H1 (cell line): ENCODE results near the gene PXT1. TPM values are rescaled to one million over a fixed set of nuclear protein-coding genes. Genes with fewer than 3 reads are reported as not detected.

Experiments used
- CTCF ChIA-PET: fragments of 300-600 bp; sonication (Branson Sonifier 250); formaldehyde crosslinking; loops from one replicate; lab custom pipeline; 2021; ENCODE audit not compliant: partially characterized antibody; lab: Charles Lee
- POLR2A ChIA-PET: fragments of 300-600 bp; sonication (Branson Sonifier 250); formaldehyde crosslinking; loops from one replicate; lab custom pipeline; 2021; ENCODE audit warnings: inconsistent platforms; ENCODE audit not compliant: partially characterized antibody; lab: Charles Lee
- DNase-seq, 2 experiments: peaks; one replicate each; pipeline versions ENCODE4 v3.0.0 to v3.0.0-alpha.2; 2010 to 2022; ENCODE audit warnings: low spot score in 2 of 2, low read depth in 1 of 2, mixed read lengths in 1 of 2
- FAIRE-seq: peaks from 2 replicates; lab custom pipeline; 2011; peaks lifted over from hg19 to GRCh38; lab: Jason Lieb, UNC
- H2AFZ ChIP-seq: 2 replicates; pipeline ENCODE4 v1.8.1; 2012; ENCODE audit warnings: low read length, inconsistent platforms
- H2AK5ac ChIP-seq: 2 replicates; pipeline ENCODE4 v1.6.1; 2013; ENCODE audit warnings: low read depth, low read length
- H2BK120ac ChIP-seq: replicated peaks from 2 replicates; pipeline ENCODE3; 2013; ENCODE audit warnings: low read depth, low read length, inconsistent platforms
- H2BK12ac ChIP-seq: 2 replicates; pipeline ENCODE4 v1.6.1; 2013; ENCODE audit warnings: low read depth, low read length
- H2BK15ac ChIP-seq: 2 replicates; pipeline ENCODE4 v1.6.1; 2013; ENCODE audit warnings: low read length
- H2BK20ac ChIP-seq: 2 replicates; pipeline ENCODE4 v1.6.1; 2013; ENCODE audit warnings: low read length
- H2BK5ac ChIP-seq: 2 replicates; pipeline ENCODE4 v1.6.1; 2013; ENCODE audit warnings: low read depth, low read length
- H3K14ac ChIP-seq: 2 replicates; pipeline ENCODE4 v1.6.1; 2013; ENCODE audit warnings: inconsistent platforms; ENCODE audit not compliant: insufficient read length
- H3K18ac ChIP-seq: 2 replicates; pipeline ENCODE4 v1.6.1; 2013; ENCODE audit warnings: low read length; ENCODE audit errors: extremely low read depth
- H3K23ac ChIP-seq: 2 replicates; pipeline ENCODE4 v1.6.1; 2013; ENCODE audit warnings: inconsistent platforms; ENCODE audit not compliant: insufficient read length
- H3K23me2 ChIP-seq: 2 replicates; pipeline ENCODE4 v1.6.1; 2013; ENCODE audit warnings: low read depth, low read length
- H3K27ac ChIP-seq: 2 replicates; pipeline ENCODE4 v1.6.1; 2011; ENCODE audit warnings: low read depth, low read length, inconsistent platforms
- H3K27me3 ChIP-seq, 4 experiments: replicated peaks in 1 of 4; 1 replicate in 1 of 4; 2 replicates in 3 of 4; pipeline versions ENCODE4 v1.6.1 to v1.8.1; 2011 to 2013; ENCODE audit warnings: low read length in 3 of 4, mild to moderate bottlenecking in 3 of 4, inconsistent platforms in 2 of 4, mixed read lengths in 2 of 4, moderate library complexity in 1 of 4; ENCODE audit not compliant: control insufficient read depth in 3 of 4, insufficient read depth in 3 of 4; ENCODE audit errors: extremely low read depth in 1 of 4
- H3K36me3 ChIP-seq, 4 experiments: 2 replicates each; pipeline versions ENCODE4 v1.6.1 to v1.8.1; 2011 to 2013; ENCODE audit warnings: mild to moderate bottlenecking in 4 of 4, low read length in 3 of 4, moderate library complexity in 2 of 4, control low read depth in 1 of 4, inconsistent platforms in 1 of 4; ENCODE audit not compliant: insufficient read depth in 4 of 4, control insufficient read depth in 2 of 4
- H3K4ac ChIP-seq: replicated peaks from 2 replicates; pipeline ENCODE3; 2013; ENCODE audit warnings: low read length, low read depth, mixed read lengths, inconsistent platforms; ENCODE audit not compliant: insufficient read length
- H3K4me1 ChIP-seq, 4 experiments: replicated peaks in 1 of 4; 1 replicate in 1 of 4; 2 replicates in 3 of 4; pipeline versions ENCODE4 v1.6.1 to v1.8.1; 2011 to 2013; ENCODE audit warnings: low read length in 3 of 4, inconsistent platforms in 2 of 4, mixed read lengths in 1 of 4; ENCODE audit not compliant: insufficient read depth in 4 of 4, control insufficient read depth in 3 of 4
- H3K4me2 ChIP-seq, 2 experiments: 2 replicates each; pipeline versions ENCODE4 v1.6.1 to v1.8.1; 2011 to 2013; ENCODE audit warnings: low read depth in 2 of 2, low read length in 2 of 2, control low read depth in 1 of 2, inconsistent platforms in 1 of 2, mild to moderate bottlenecking in 1 of 2; ENCODE audit not compliant: insufficient read depth in 1 of 2
- H3K4me3 ChIP-seq, 4 experiments: fragments of 200-600, 300-600 bp in 1 of 4; sonication (generic), shearing (Covaris generic), sonication (Bioruptor Twin) in 1 of 4; 2 replicates each; pipeline versions ENCODE4 v1.5.1 to v1.8.1; 2011 to 2016; ENCODE audit warnings: low read length in 4 of 4, low read depth in 3 of 4, control low read depth in 2 of 4, inconsistent platforms in 2 of 4, mild to moderate bottlenecking in 2 of 4, mixed read lengths in 1 of 4, moderate library complexity in 1 of 4; ENCODE audit not compliant: insufficient read depth in 2 of 4; ENCODE audit errors: extremely low read depth in 1 of 4
- H3K56ac ChIP-seq: replicated peaks from 2 replicates; pipeline ENCODE3; 2013; ENCODE audit warnings: low read depth, mild to moderate bottlenecking, mixed read lengths, low read length, inconsistent platforms; ENCODE audit not compliant: insufficient read length
- H3K79me1 ChIP-seq: 2 replicates; pipeline ENCODE4 v1.6.1; 2013; ENCODE audit warnings: low read depth, low read length, control low read depth
- H3K79me2 ChIP-seq, 2 experiments: 2 replicates each; pipeline versions ENCODE4 v1.6.1 to v1.8.1; 2012 to 2013; ENCODE audit warnings: low read length in 2 of 2, mild to moderate bottlenecking in 2 of 2, inconsistent platforms in 1 of 2; ENCODE audit not compliant: insufficient read depth in 2 of 2, control insufficient read depth in 1 of 2
- H3K9ac ChIP-seq, 4 experiments: replicated peaks in 1 of 4; 1 replicate in 1 of 4; 2 replicates in 3 of 4; pipeline versions ENCODE4 v1.6.1 to v1.8.1; 2011 to 2013; ENCODE audit warnings: low read depth in 3 of 4, low read length in 3 of 4, control low read depth in 2 of 4, mild to moderate bottlenecking in 2 of 4, moderate library complexity in 2 of 4, inconsistent platforms in 1 of 4; ENCODE audit errors: extremely low read depth in 1 of 4
- H3K9me3 ChIP-seq, 2 experiments: 2 replicates each; pipeline versions ENCODE4 v1.6.1 to v1.8.1; 2012 to 2013; ENCODE audit warnings: mild to moderate bottlenecking in 2 of 2, moderate library complexity in 2 of 2, control low read depth in 1 of 2, inconsistent platforms in 1 of 2, low read depth in 1 of 2, low read length in 1 of 2, mixed read lengths in 1 of 2; ENCODE audit not compliant: insufficient read depth in 2 of 2
- H4K20me1 ChIP-seq, 2 experiments: replicated peaks in 1 of 2; 2 replicates each; pipeline versions ENCODE3 to v1.8.1; 2011 to 2013; ENCODE audit warnings: inconsistent platforms in 2 of 2, low read length in 2 of 2, mild to moderate bottlenecking in 1 of 2; ENCODE audit not compliant: insufficient read depth in 2 of 2, control insufficient read depth in 1 of 2
- H4K5ac ChIP-seq: 2 replicates; pipeline ENCODE4 v1.6.1; 2013; ENCODE audit warnings: low read length, low read depth, mixed read lengths, inconsistent platforms; ENCODE audit not compliant: insufficient read length
- H4K8ac ChIP-seq: 2 replicates; pipeline ENCODE4 v1.8.0; 2013; ENCODE audit warnings: mild to moderate bottlenecking, moderate library complexity, low read length, inconsistent platforms; ENCODE audit not compliant: insufficient read depth; ENCODE audit errors: extremely low read depth
- H4K91ac ChIP-seq: replicated peaks from 2 replicates; pipeline ENCODE3; 2013; ENCODE audit warnings: low read length, mixed read lengths, inconsistent platforms; ENCODE audit not compliant: insufficient read length
- ASH2L ChIP-seq: fragments of 200-600, 300-600 bp; sonication (generic); IDR thresholded peaks from one replicate; pipeline ENCODE4 v1.7.1; 2017; ENCODE audit warnings: low read length
- E2F6 ChIP-seq: IDR thresholded peaks from 2 replicates; pipeline ENCODE4 v1.6.1; 2012; ENCODE audit warnings: inconsistent platforms
- EZH2 ChIP-seq: fragments of 200-600 bp; sonication (generic); IDR thresholded peaks from 2 replicates; pipeline ENCODE4 v1.7.1; 2012; ENCODE audit warnings: low read depth, mild to moderate bottlenecking, moderate library complexity, low read length, inconsistent platforms; ENCODE audit not compliant: severe bottlenecking
- JUN ChIP-seq: IDR thresholded peaks from 2 replicates; pipeline ENCODE4 v1.6.1; 2011; ENCODE audit warnings: low read depth, mild to moderate bottlenecking, improper control_type of control experiment, low read length
- KDM4A ChIP-seq: IDR thresholded peaks from one replicate; pipeline ENCODE4 v1.7.1; 2012; ENCODE audit warnings: low read depth, mild to moderate bottlenecking, moderate library complexity, low read length, inconsistent platforms; ENCODE audit not compliant: severe bottlenecking
- MAX ChIP-seq: IDR thresholded peaks from 2 replicates; pipeline ENCODE4 v1.6.1; 2012; ENCODE audit warnings: inconsistent platforms
- SIRT6 ChIP-seq: IDR thresholded peaks from one replicate; pipeline ENCODE4 v1.7.1; 2012; ENCODE audit warnings: low read length, inconsistent platforms
- SUZ12 ChIP-seq: fragments of 200-600 bp; sonication (generic); IDR thresholded peaks from 2 replicates; pipeline ENCODE4 v1.6.1; 2012; ENCODE audit warnings: mild to moderate bottlenecking, inconsistent platforms, low read length, moderate library complexity, mixed read lengths
- TEAD4 ChIP-seq: IDR thresholded peaks from 2 replicates; pipeline ENCODE4 v1.6.1; 2012; ENCODE audit warnings: low read depth, low read length, inconsistent platforms, mixed read lengths
- WGBS, 2 experiments: shearing (Covaris generic) in 1 of 2; methylation state at CpG; one replicate each; pipeline versions ENCODE4 v1.1.6 to v1.1.7; 2013 to 2015; ENCODE audit warnings: low lambda C conversion rate in 2 of 2, mixed read lengths in 2 of 2, inconsistent platforms in 1 of 2, low coverage in 1 of 2, missing lambda C conversion rate in 1 of 2; ENCODE audit not compliant: insufficient replicate concordance in 2 of 2, insufficient coverage in 1 of 2, insufficient read length in 1 of 2; ENCODE audit errors: extremely low coverage in 1 of 2, missing lambda C conversion rate in 1 of 2; 5-methylcytosine and 5-hydroxymethylcytosine counted together
- polyA plus RNA-seq, 7 experiments: library from polyadenylated mRNA; depleted of rRNA in 3 of 7; stranded (reverse) in 5 of 7; unstranded in 2 of 7; fragments of >200 nt in 5 of 7; fragments of 200-250 nt in 2 of 7; gene quantifications; 1 replicate in 5 of 7; 2 replicates in 1 of 7; 4 replicates in 1 of 7; pipeline versions ENCODE4 v1.2.1 to v1.2.3, GENCODE V29; 2011 to 2013; ENCODE audit warnings: missing spikeins in 2 of 7, mixed read lengths in 2 of 7
- total RNA-seq: library from RNA; stranded (reverse); fragmentation: NEBNext Ultra II Directional; extraction: Animal tissue kit (Norgen Biotek cat#: 25700); gene quantifications from 2 replicates; pipeline ENCODE4 v1.2.1, GENCODE V29; 2021

The PXT1 gene
- total and polyA plus RNA-seq, 2 of the 8 experiments (the other 6 are each of a cell fraction or from before 2014, with no cell fraction given), result 0.06 TPM; not detected in 1

GRCh38 chr6:36387440-36388303 is 55.0 kb downstream of the PXT1 start, which contains the start of gene ETV7:
Gene ETV7 (minus strand): TSS chr6:36387669. CDS start chr6:36387541, 128 bp downstream.
- Histone ChIP-seq H3K4me1 (peaks cover 0 to 9% (median under 1%) of the 10 kb centered on the region in 4 experiments; a peak in 4 of 7 replicates), H4K91ac (peak within 1 kb of the TSS; percentile 22), H3K9me3 (no peaks in the 10 kb centered on the region), H3K9ac (peak within 1 kb of the TSS in 3 of 4 experiments; percentile 26 to 44 (median 41); a peak in 5 of 7 replicates), H3K4me2 (peak within 1 kb of the TSS; percentile 94 to 99), H3K79me1 (no peaks in the 10 kb centered on the region), H3K36me3 (no peaks in the 10 kb centered on the region), H2AK5ac (no peak within 1 kb of the TSS), H3K23me2 (peaks cover 12% of the 10 kb centered on the region), H4K8ac (peak within 1 kb of the TSS; percentile 54), H3K4ac (peak within 1 kb of the TSS; percentile 60), H3K27me3 (peaks cover 11 to 40% (median 36%) of the 10 kb centered on the region in 4 experiments), H3K27ac (no peak within 1 kb of the TSS), H2BK20ac (peak within 1 kb of the TSS; percentile 86; the same call in 1 of the 2 replicates), H4K20me1 (no peaks in the 10 kb centered on the region), H3K14ac (no peak within 1 kb of the TSS), H4K5ac (no peak within 1 kb of the TSS), H3K56ac (no peak within 1 kb of the TSS), H2BK120ac (peak within 1 kb of the TSS; percentile 79), H2BK12ac (0 out of 2 replicates have a peak within 1 kb of the TSS, but pooled peaks have one; percentile 46), H2BK15ac (peak within 1 kb of the TSS; percentile 81; the same call in 1 of the 2 replicates), H3K18ac (peak within 1 kb of the TSS; percentile 89), H3K4me3 (peak within 1 kb of the TSS; percentile 43 to 68 (median 64)), H2AFZ (peak within 1 kb of the TSS; percentile 92), H2BK5ac (peak within 1 kb of the TSS; percentile 30; the same call in 1 of the 2 replicates), H3K23ac (no peak within 1 kb of the TSS), H3K79me2 (no peaks in the 10 kb centered on the region)
- 4% methylated on average over 56 of the region's 65 CpGs; no CpG with 5 or more reads in 1 of the 2 experiments for WGBS, 2 experiments
- TF ChIP-seq SUZ12 (peak; percentile 92), ASH2L (peak; percentile 66), SIRT6 (no peak), EZH2 (peak; percentile 87), E2F6 (peak; percentile 66), JUN (no peak), KDM4A (peak; percentile 77), MAX (peak; percentile 68; the same call in 1 of the 2 replicates), TEAD4 (no peak)
- no peak for FAIRE-seq
- ChIA-PET POLR2A (interaction anchor here (0.8 to 1.5 kb wide), 3 partner anchors 15 to 36 kb away, joined by 3 to 6 read pairs (median 4); no protein-coding TSS in a partner anchor), CTCF (interaction anchor here (1.0 to 3.2 kb wide), 3 partner anchors 27 to 71 kb away, joined by 3 to 10 read pairs (median 6); no protein-coding TSS in a partner anchor)
- peak in 1 of 2 experiments; percentile 59 for DNase-seq
